Right lobe of liver (tissue), 6 donors: ENCODE data around the gene ADGRD2. TPM values are rescaled to one million over a fixed set of nuclear protein-coding genes. Genes with fewer than 3 reads are reported as not detected.

ENCODE experiments used
- ATAC-seq, 4 donors: fragments of 200-7000 bp; cut with Tn5 transposase; one replicate each; pipeline ENCODE4 v1.9.1; 2020; ENCODE audit warnings: mild to moderate bottlenecking in 4 of 4, moderate library complexity in 4 of 4
- DNase-seq, 3 donors: peaks; one replicate each; pipeline ENCODE4 v3.0.0-alpha.2; 2020
- H3K27ac ChIP-seq, 3 donors: fragments of 200-600 bp; one replicate each; pipeline ENCODE4 v1.8.0; 2022
- H3K27me3 ChIP-seq, 2 donors: fragments of 200-600 bp; one replicate each; pipeline ENCODE4 v1.8.0; 2022
- H3K36me3 ChIP-seq, 4 donors: fragments of 200-600 bp; sonication (generic) in 1 of 4; one replicate each; pipeline versions ENCODE4 v1.5.1 to v1.8.0; 2017 to 2022; ENCODE audit warnings: control low read depth in 1 of 4
- H3K4me1 ChIP-seq, 4 donors: fragments of 200-600 bp; sonication (generic) in 1 of 4; one replicate each; pipeline versions ENCODE4 v1.5.1 to v1.8.0; 2017 to 2022; ENCODE audit warnings: control low read depth in 1 of 4
- H3K4me3 ChIP-seq, 3 donors: fragments of 200-600 bp; one replicate each; pipeline ENCODE4 v1.8.0; 2022
- H3K9me3 ChIP-seq, 4 donors: fragments of 200-600 bp; sonication (generic) in 1 of 4; one replicate each; pipeline versions ENCODE4 v1.5.1 to v1.8.0; 2017 to 2022; ENCODE audit warnings: control low read depth in 1 of 4
- CTCF ChIP-seq, 4 donors: fragments of 200-600 bp in 3 of 4; fragments of 450-650 bp in 1 of 4; IDR thresholded peaks; one replicate each; pipeline versions ENCODE4 v1.5.1 to v1.8.0; 2016 to 2022; ENCODE audit warnings: antibody characterized with exemption in 4 of 4, mild to moderate bottlenecking in 2 of 4
- POLR2A ChIP-seq: fragments of 450-650 bp; IDR thresholded peaks from one replicate; pipeline ENCODE4 v1.6.1; 2017; ENCODE audit warnings: antibody characterized with exemption, mild to moderate bottlenecking
- WGBS: methylation state at CpG from one replicate; pipeline ENCODE4 v1.1.6; 2018; ENCODE audit warnings: low coverage, low lambda C conversion rate; ENCODE audit not compliant: insufficient coverage; ENCODE audit errors: missing lambda C conversion rate; 5-methylcytosine and 5-hydroxymethylcytosine counted together
- intact Hi-C, 2 donors: fragments of 100-400 bp; cut with DNase I; formaldehyde crosslinking; loops; one replicate each; pipeline versions ENCODE4 v1.11.2 to v1.14.1; 2022
- total RNA-seq, 6 experiments: library from RNA; depleted of rRNA in 2 of 6; stranded (reverse); fragments of >200 nt in 2 of 6; fragmentation: NEBNext Ultra II Directional in 3 of 6; extraction: Animal tissue kit (Norgen Biotek cat#: 25700) in 3 of 6; gene quantifications; one replicate each; pipeline versions ENCODE4 v1.1.0 to v1.2.4, GENCODE V29; 2016 to 2023
- donor health status: DM: no; HTN: yes; CAD: no.
- donor health status: DM: no; HTN: no; CAD: no.
- donor health status: DM: no; HTN: no; CAD: no.
- donor health status: DM: no; HTN: yes; CAD: no.
- donor health status: DM: no; HTN: yes; CAD: no.

The ADGRD2 gene
- total RNA-seq, 6 experiments from 2014 or later, result not detected

GRCh38 chr9:124522121-124523098 lies 72.2 kb downstream of the ADGRD2 start:
- DNase-seq (no peak), ATAC-seq (no peak)
- no peak overlapping the region for H3K27ac ChIP-seq
- H3K27me3 ChIP-seq, result no peaks in the 10 kb centered on the region
- no peaks in the 10 kb centered on the region for H3K4me1 ChIP-seq
- no peak for TF ChIP-seq CTCF (IDR thresholded peaks at IDR 0.05)
- TF ChIP-seq POLR2A, result no peak
- intact Hi-C loops, result no loop called here
- H3K4me3 ChIP-seq, result no peak overlapping the region
- peaks cover 0 to 13% (median under 1%) of the 10 kb centered on the region in 4 donors for H3K36me3 ChIP-seq
- 92% methylated on average over 7 of the region's 7 CpGs for WGBS
- H3K9me3 ChIP-seq, result no peaks in the 10 kb centered on the region

- H3K4me3 ChIP-seq, result no peak overlapping the region
- WGBS, result 96% methylated on average over 2 of the region's 2 CpGs
- no peaks in the 10 kb centered on the region for H3K4me1 ChIP-seq
- TF ChIP-seq CTCF (IDR thresholded peaks at IDR 0.05) (no peak), POLR2A (no peak)
- intact Hi-C loops, result no loop called here
- ATAC-seq (no peak), DNase-seq (no peak)
- H3K27ac ChIP-seq, result no peak overlapping the region
- no peaks in the 10 kb centered on the region for H3K9me3 ChIP-seq
- peaks cover 0 to 13% (median under 1%) of the 10 kb centered on the region in 4 donors for H3K36me3 ChIP-seq
- H3K27me3 ChIP-seq, result no peaks in the 10 kb centered on the region
These were observed 75.9 kb downstream of the ADGRD2 start for GRCh38 chr9:124526174-124526573.

- H3K4me1 ChIP-seq, result no peaks in the 10 kb centered on the region
- TF ChIP-seq CTCF (IDR thresholded peaks at IDR 0.05) (no peak), POLR2A (no peak)
- ATAC-seq, result no peak
- DNase-seq, result no peak
- no peak overlapping the region for H3K4me3 ChIP-seq
- H3K27me3 ChIP-seq, result no peaks in the 10 kb centered on the region
- whole genome bisulfite sequencing, result 90% methylated on average over 3 of the region's 3 CpGs
- intact Hi-C loops, result no loop called here
- no peaks in the 10 kb centered on the region for H3K9me3 ChIP-seq
- no peak overlapping the region for H3K27ac ChIP-seq
- H3K36me3 ChIP-seq, result peaks cover 0 to 13% (median under 1%) of the 10 kb centered on the region in 4 donors
These were observed 77.5 kb downstream of the ADGRD2 start for GRCh38 chr9:124527781-124528180.

Other genes starting within 250 kb of the ADGRD2 start
- 100 to 1,000 TPM in 1 of 6 experiments, 10 to 100 TPM in 5; 61.6 to 128 (median 67.5) TPM for gene NEK6, start 192.5 kb upstream of the ADGRD2 start, total RNA-seq
- gene PSMB7, start 35.0 kb upstream of the ADGRD2 start, total RNA-seq, result 100 to 1,000 TPM in 2 of 6 experiments, 10 to 100 TPM in 4; 76.4 to 196 (median 96.8) TPM
- under 1 TPM in 1 of 6 experiments, not detected in 5; 0.26 TPM for gene NR5A1, start 56.9 kb downstream of the ADGRD2 start, total RNA-seq